Spleen (tissue), 11 donors: ENCODE measurements around the gene HMG20B. TPM values are rescaled to one million over a fixed set of nuclear protein-coding genes. Genes with fewer than 3 reads are reported as not detected.

Experiments used
- DNase-seq: peaks from one replicate; pipeline ENCODE4 v3.0.0-alpha.2; 2020
- H3K27ac ChIP-seq, 8 donors: fragments of 200-600 bp; sonication (generic) in 7 of 8; 1 replicate in 4 of 8; 2 replicates in 4 of 8; pipeline versions ENCODE4 v1.5.0 to v1.8.0; 2016 to 2021; ENCODE audit warnings: inconsistent platforms in 4 of 8, mild to moderate bottlenecking in 4 of 8, moderate library complexity in 1 of 8
- H3K27me3 ChIP-seq, 7 donors: fragments of 200-600 bp; sonication (generic) in 6 of 7; replicated peaks in 1 of 7; 1 replicate in 4 of 7; 2 replicates in 3 of 7; pipeline versions ENCODE4 v1.5.0 to v1.8.0; 2016 to 2021; ENCODE audit warnings: inconsistent platforms in 3 of 7, mild to moderate bottlenecking in 1 of 7
- H3K36me3 ChIP-seq, 6 donors: fragments of 200-600 bp; sonication (generic) in 5 of 6; 1 replicate in 4 of 6; 2 replicates in 2 of 6; pipeline versions ENCODE4 v1.5.0 to v1.8.0; 2016 to 2021; ENCODE audit warnings: inconsistent platforms in 2 of 6
- H3K4me1 ChIP-seq, 6 donors: fragments of 200-600 bp; sonication (generic) in 5 of 6; 1 replicate in 3 of 6; 2 replicates in 3 of 6; pipeline versions ENCODE4 v1.5.0 to v1.8.0; 2016 to 2021; ENCODE audit warnings: inconsistent platforms in 3 of 6
- H3K4me3 ChIP-seq, 8 donors: fragments of 200-600 bp; sonication (generic) in 7 of 8; 1 replicate in 4 of 8; 2 replicates in 4 of 8; pipeline versions ENCODE4 v1.5.0 to v1.8.0; 2016 to 2021; ENCODE audit warnings: inconsistent platforms in 4 of 8, mild to moderate bottlenecking in 4 of 8, moderate library complexity in 2 of 8
- H3K9me3 ChIP-seq, 8 donors: fragments of 200-600 bp; sonication (generic) in 7 of 8; 1 replicate in 4 of 8; 2 replicates in 4 of 8; pipeline versions ENCODE4 v1.5.0 to v1.8.0; 2016 to 2021; ENCODE audit warnings: inconsistent platforms in 4 of 8
- CTCF ChIP-seq, 11 experiments: fragments of 200-600 bp in 7 of 11; fragments of 450-650 bp in 4 of 11; sonication (generic) in 4 of 11; IDR thresholded peaks in 8 of 11; conservative IDR thresholded peaks in 3 of 11; 1 replicate in 7 of 11; 2 replicates in 4 of 11; pipeline versions ENCODE4 v1.4.0 to v1.8.0; 2016 to 2021; ENCODE audit warnings: antibody characterized with exemption in 11 of 11, inconsistent platforms in 4 of 11, mild to moderate bottlenecking in 1 of 11
- POLR2A ChIP-seq, 3 donors: fragments of 450-650 bp; IDR thresholded peaks; one replicate each; pipeline ENCODE4 v1.5.1; 2017; ENCODE audit warnings: antibody characterized with exemption in 3 of 3, mild to moderate bottlenecking in 1 of 3
- POLR2AphosphoS5 ChIP-seq, 3 donors: sonication (generic); formaldehyde crosslinking; IDR thresholded peaks; one replicate each; pipeline ENCODE4 v1.5.1; 2017; ENCODE audit warnings: antibody characterized with exemption in 3 of 3
- WGBS, 5 donors: extraction: QIAGEN DNeasy Blood & Tissue Kit in 3 of 5; methylation state at CpG; one replicate each; pipeline versions ENCODE4 v1.1.5 to v1.1.7; 2013 to 2018; 5-methylcytosine and 5-hydroxymethylcytosine counted together
- intact Hi-C: fragments of 100-400 bp; cut with DNase I; formaldehyde crosslinking; loops from one replicate; pipeline ENCODE4 v1.15.0; 2023; ENCODE audit warnings: low total_unique reads
- polyA plus RNA-seq, 3 donors: library from polyadenylated mRNA; stranded (reverse); fragments of 200-250 nt; gene quantifications; one replicate each; pipeline ENCODE4 v1.2.1, GENCODE V29; 2013
- total RNA-seq, 7 donors: library from RNA; depleted of rRNA in 3 of 7; stranded (reverse); fragments of >200 nt in 3 of 7; fragmentation: NEBNext Ultra II Directional in 4 of 7; extraction: Animal tissue kit (Norgen Biotek cat#: 25700) in 4 of 7; gene quantifications; one replicate each; pipeline versions ENCODE4 v1.1.0 to v1.2.1, GENCODE V29; 2016 to 2021
- donor health status: healthy with polysubstance abuse.
- donor health status: DM: no; HTN: no; CAD: no; lungs with moderate emphysema.
- donor health status: DM: no; HTN: no; CAD: no.
- donor health status: Bipolar disorder and iron deficiency.
- donor health status: healthy.
- donor health status: DM: no; HTN: no; CAD: no.
- donor health status: DM: yes; HTN: yes; CAD: no.

The HMG20B gene
- total and polyA plus RNA-seq, 10 donors = 49.4 to 82.2 (median 65.8) TPM

- peak within 1 kb of the TSS in 3 of 8 donors; percentile 8 to 37 (median 15) for H3K27ac ChIP-seq
- no peak for DNase-seq
- TF ChIP-seq POLR2AphosphoS5 (IDR thresholded peaks at IDR 0.05) (no peak), POLR2A (IDR thresholded peaks at IDR 0.05) (no peak), CTCF (IDR thresholded peaks at IDR 0.05 in 8 of 11, conservative IDR thresholded peaks at IDR 0.05 in 3 of 11) (no peak)
- intact Hi-C loops = no loop called here
- peaks cover 0 to 22% (median 13%) of the 10 kb centered on the region in 6 donors for H3K4me1 ChIP-seq
- 0 to 3% (median 2%) methylated on average over 22 to 84 of the region's 84 CpGs for WGBS, 5 donors
- H3K4me3 ChIP-seq = peak within 1 kb of the TSS; percentile 22 to 71 (median 38)
- peaks cover 0 to 6% (median 0%) of the 10 kb centered on the region in 6 donors for H3K36me3 ChIP-seq
- no peaks in the 10 kb centered on the region for H3K9me3 ChIP-seq
- H3K27me3 ChIP-seq = peaks cover 0 to 26% (median 8%) of the 10 kb centered on the region in 7 donors
Observed at GRCh38 chr19:3585301-3586126, 12.8 kb downstream of the HMG20B start, which contains the start of gene GIPC3. Gene GIPC3, plus strand, starts transcription at chr19:3585478. Its CDS starts 120 bp downstream, at chr19:3585598.

GRCh38 chr19:3586127-3586626 lies 13.4 kb downstream of the HMG20B start:
- intact Hi-C loops = no loop called here
- H3K36me3 ChIP-seq = peaks cover 0 to 6% (median 0%) of the 10 kb centered on the region in 6 donors
- DNase-seq = no peak
- H3K4me1 ChIP-seq = peaks cover 0 to 22% (median 13%) of the 10 kb centered on the region in 6 donors
- peaks cover 0 to 26% (median 8%) of the 10 kb centered on the region in 7 donors for H3K27me3 ChIP-seq
- 4 to 32% (median 27%) methylated on average over 6 to 16 of the region's 16 CpGs for WGBS, 5 donors
- H3K4me3 ChIP-seq = peak overlapping the region; percentile 22 to 71 (median 38)
- H3K9me3 ChIP-seq = no peaks in the 10 kb centered on the region
- TF ChIP-seq POLR2AphosphoS5 (IDR thresholded peaks at IDR 0.05) (peak in 1 of 3 donors; percentile 14), POLR2A (IDR thresholded peaks at IDR 0.05) (no peak), CTCF (IDR thresholded peaks at IDR 0.05 in 8 of 11, conservative IDR thresholded peaks at IDR 0.05 in 3 of 11) (peak; percentile 29 to 78 (median 71))
- peak overlapping the region in 3 of 8 donors; percentile 8 to 37 (median 15) for H3K27ac ChIP-seq

DNA sequence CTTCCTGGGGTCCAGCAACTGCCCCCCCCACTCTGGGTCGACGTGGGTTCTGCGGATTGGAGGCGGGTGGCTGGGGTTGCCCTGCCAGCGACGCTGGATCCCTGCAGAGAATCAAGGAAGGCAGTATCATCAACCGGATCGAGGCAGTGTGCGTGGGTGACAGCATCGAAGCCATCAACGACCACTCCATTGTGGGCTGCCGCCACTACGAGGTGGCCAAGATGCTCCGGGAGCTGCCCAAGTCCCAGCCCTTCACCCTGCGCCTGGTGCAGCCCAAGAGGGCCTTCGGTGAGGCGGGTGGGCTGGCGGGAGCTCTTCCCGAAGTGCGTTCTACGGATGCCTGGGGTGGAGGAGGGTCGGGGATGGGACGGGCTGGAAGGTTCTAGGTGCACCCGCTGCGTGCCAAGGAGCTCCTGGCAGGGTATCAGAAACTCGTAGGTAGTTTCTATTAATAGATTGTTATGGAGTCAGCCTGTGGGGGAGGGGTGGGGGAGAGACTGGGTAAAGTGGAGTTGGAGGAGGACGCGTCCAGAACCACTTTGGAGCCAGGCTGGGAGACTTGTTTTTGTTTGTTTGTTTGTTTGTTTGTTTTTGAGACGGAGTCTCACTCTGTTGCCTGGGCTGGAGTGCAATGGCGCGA lies 14.1 kb downstream of the HMG20B start:
- H3K4me3 ChIP-seq = no peak overlapping the region
- WGBS, 5 donors = 77 to 86% (median 81%) methylated on average over 21 to 31 of the region's 31 CpGs
- H3K36me3 ChIP-seq = peaks cover 0 to 6% (median 0%) of the 10 kb centered on the region in 6 donors
- peaks cover 0 to 26% (median 8%) of the 10 kb centered on the region in 7 donors for H3K27me3 ChIP-seq
- H3K27ac ChIP-seq = no peak overlapping the region
- peaks cover 0 to 22% (median 13%) of the 10 kb centered on the region in 6 donors for H3K4me1 ChIP-seq
- TF ChIP-seq POLR2AphosphoS5 (IDR thresholded peaks at IDR 0.05) = no peak
- TF ChIP-seq CTCF (IDR thresholded peaks at IDR 0.05 in 8 of 11, conservative IDR thresholded peaks at IDR 0.05 in 3 of 11) = no peak
- no peak for TF ChIP-seq POLR2A (IDR thresholded peaks at IDR 0.05)
- no peak for DNase-seq
- no peaks in the 10 kb centered on the region for H3K9me3 ChIP-seq
- intact Hi-C loops = no loop called here
